ENCODE results near the gene SLC27A4.

Gene SLC27A4

GRCh38 chr9:128392302-128393144 lies 52.2 kb downstream of the SLC27A4 start:
- no peak for DNase-seq (ENCODE audit: insufficient read length, low spot score)
- no peak for FAIRE-seq
- TF ChIP-seq SPI1 (IDR thresholded peaks at IDR 0.05; ENCODE audit: low read depth, low read length) (no peak), PAX5 (IDR thresholded peaks at IDR 0.05; ENCODE audit: insufficient read depth, low read length, severe bottlenecking) (no peak), TAF1 (IDR thresholded peaks at IDR 0.05; ENCODE audit: low read depth, low read length) (no peak), POLR2AphosphoS5 (IDR thresholded peaks at IDR 0.05; ENCODE audit: low read depth, low read length) (no peak), POU2F2 (IDR thresholded peaks at IDR 0.05; ENCODE audit: low read depth, low read length) (no peak), POLR2A (IDR thresholded peaks at IDR 0.05; ENCODE audit: low read depth, low read length) (no peak)

DNA sequence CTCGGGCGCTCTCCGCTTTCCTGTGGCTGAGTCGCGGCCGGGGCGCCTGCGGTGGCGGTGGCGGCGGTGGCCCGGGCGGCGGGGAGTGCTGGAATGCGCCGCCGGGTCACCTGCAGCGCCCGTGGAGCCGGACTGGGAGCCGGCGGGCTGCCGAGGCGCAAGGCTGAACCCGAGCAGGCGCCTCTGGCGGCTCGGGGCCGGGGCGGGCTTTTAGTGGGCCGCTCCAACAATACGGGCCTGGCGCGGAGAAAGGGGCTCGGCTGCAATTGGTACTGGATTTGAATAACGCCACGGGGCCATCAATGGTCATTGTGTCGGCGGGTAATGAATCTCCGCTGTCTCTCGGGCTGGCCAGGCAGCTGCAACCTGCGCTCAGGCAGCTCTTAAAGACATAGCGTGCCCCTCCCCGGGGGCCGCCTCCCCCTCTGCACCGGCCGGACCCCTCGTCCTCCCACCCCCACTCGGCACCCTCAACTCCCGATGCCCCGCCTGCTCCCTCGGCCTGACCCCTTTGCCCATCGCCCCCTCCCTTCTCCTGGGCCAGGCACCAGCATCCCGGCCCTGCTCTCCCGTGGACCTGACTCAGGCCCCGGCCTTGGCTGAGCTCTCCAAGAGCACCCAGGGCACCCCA lies 52.9 kb downstream of the SLC27A4 start:
- DNase-seq (ENCODE audit: insufficient read length, low spot score) (no peak), FAIRE-seq (no peak)
- TF ChIP-seq PAX5 (IDR thresholded peaks at IDR 0.05; ENCODE audit: insufficient read depth, low read length, severe bottlenecking) (no peak), POU2F2 (IDR thresholded peaks at IDR 0.05; ENCODE audit: low read depth, low read length) (no peak), POLR2A (IDR thresholded peaks at IDR 0.05; ENCODE audit: low read depth, low read length) (no peak), SPI1 (IDR thresholded peaks at IDR 0.05; ENCODE audit: low read depth, low read length) (no peak), POLR2AphosphoS5 (IDR thresholded peaks at IDR 0.05; ENCODE audit: low read depth, low read length) (no peak), TAF1 (IDR thresholded peaks at IDR 0.05; ENCODE audit: low read depth, low read length) (no peak)

- DNase-seq (ENCODE audit: insufficient read length, low spot score) (no peak), FAIRE-seq (no peak)
- TF ChIP-seq PAX5 (IDR thresholded peaks at IDR 0.05; ENCODE audit: insufficient read depth, low read length, severe bottlenecking) (no peak), POU2F2 (IDR thresholded peaks at IDR 0.05; ENCODE audit: low read depth, low read length) (no peak), TAF1 (IDR thresholded peaks at IDR 0.05; ENCODE audit: low read depth, low read length) (no peak), POLR2A (IDR thresholded peaks at IDR 0.05; ENCODE audit: low read depth, low read length) (no peak), SPI1 (IDR thresholded peaks at IDR 0.05; ENCODE audit: low read depth, low read length) (no peak), POLR2AphosphoS5 (IDR thresholded peaks at IDR 0.05; ENCODE audit: low read depth, low read length) (no peak; the same call in 1 of the 2 replicates)
Observed at GRCh38 chr9:128393970-128394369, 53.6 kb downstream of the SLC27A4 start.

GRCh38 chr9:128394379-128395168 lies 54.2 kb downstream of the SLC27A4 start:
- no peak for DNase-seq (ENCODE audit: insufficient read length, low spot score)
- FAIRE-seq = no peak
- no peak for TF ChIP-seq PAX5 (IDR thresholded peaks at IDR 0.05; ENCODE audit: insufficient read depth, low read length, severe bottlenecking)

DNA sequence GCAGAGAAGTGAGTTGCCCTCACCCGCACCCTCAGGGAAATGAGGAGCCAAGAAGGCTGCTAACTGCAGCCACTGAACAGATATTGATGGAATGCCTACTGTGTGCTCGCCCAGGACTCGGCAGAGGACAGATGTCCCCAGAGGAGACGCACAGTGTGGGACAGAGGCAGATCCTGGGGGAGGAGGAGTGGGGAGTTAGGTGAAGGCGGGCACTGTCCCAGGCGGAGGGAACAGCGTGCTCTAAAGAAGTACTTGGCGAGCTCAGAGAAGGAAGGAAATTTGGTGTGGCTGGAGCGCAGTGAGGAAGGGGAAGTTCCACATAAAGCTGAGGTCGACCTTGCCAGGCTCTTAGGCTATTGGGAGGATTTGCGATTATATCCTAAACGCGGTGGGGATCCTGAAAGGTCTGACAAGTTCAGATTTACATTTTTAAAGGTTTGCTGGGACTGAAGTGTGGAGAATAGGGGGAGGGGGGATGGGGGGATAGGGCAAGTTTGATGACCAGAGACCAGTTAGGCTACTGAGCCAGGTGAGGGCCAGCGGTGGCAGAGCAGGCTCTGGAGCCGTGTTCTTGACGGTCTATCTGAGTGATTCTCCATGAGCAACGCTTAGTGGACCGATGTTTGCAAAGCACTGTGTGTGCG lies 56.8 kb downstream of the SLC27A4 start:
- no peak for FAIRE-seq
- no peak for TF ChIP-seq POU2F2 (IDR thresholded peaks at IDR 0.05; ENCODE audit: low read depth, low read length)
- no peak for TF ChIP-seq PAX5 (IDR thresholded peaks at IDR 0.05; ENCODE audit: insufficient read depth, low read length, severe bottlenecking)
- no peak for TF ChIP-seq POLR2AphosphoS5 (IDR thresholded peaks at IDR 0.05; ENCODE audit: low read depth, low read length)
- TF ChIP-seq SPI1 (IDR thresholded peaks at IDR 0.05; ENCODE audit: low read depth, low read length) = no peak
- no peak for TF ChIP-seq TAF1 (IDR thresholded peaks at IDR 0.05; ENCODE audit: low read depth, low read length)
- TF ChIP-seq POLR2A (IDR thresholded peaks at IDR 0.05; ENCODE audit: low read depth, low read length) = no peak
- no peak for DNase-seq (ENCODE audit: insufficient read length, low spot score)

GRCh38 chr9:128397831-128398230 lies 57.5 kb downstream of the SLC27A4 start:
- no peak for DNase-seq (ENCODE audit: insufficient read length, low spot score)
- no peak for FAIRE-seq
- TF ChIP-seq SPI1 (IDR thresholded peaks at IDR 0.05; ENCODE audit: low read depth, low read length) = no peak
- TF ChIP-seq TAF1 (IDR thresholded peaks at IDR 0.05; ENCODE audit: low read depth, low read length) = no peak

DNA sequence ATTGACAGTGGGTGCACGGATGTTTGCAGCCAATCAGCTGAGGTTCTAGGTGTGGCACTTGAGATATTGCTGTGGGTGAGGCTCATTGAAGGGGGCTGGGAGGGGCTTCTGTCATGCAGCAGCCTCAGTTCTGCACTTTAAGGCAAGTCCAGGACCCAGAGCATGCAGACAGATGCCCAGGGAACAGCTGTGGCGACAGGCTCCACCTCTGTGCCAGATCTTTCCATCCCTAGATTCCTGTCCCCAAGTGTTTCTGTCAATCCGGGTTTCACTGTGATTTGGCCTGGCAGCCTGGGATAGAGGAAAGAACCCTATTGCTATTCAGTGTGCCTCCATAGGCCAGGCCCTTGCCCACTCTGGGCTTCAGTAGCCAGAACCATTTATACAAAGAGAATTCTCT lies 59.5 kb downstream of the SLC27A4 start:
- FAIRE-seq (no peak), DNase-seq (ENCODE audit: insufficient read length, low spot score) (no peak)
- TF ChIP-seq SPI1 (IDR thresholded peaks at IDR 0.05; ENCODE audit: low read depth, low read length) (no peak), POLR2AphosphoS5 (IDR thresholded peaks at IDR 0.05; ENCODE audit: low read depth, low read length) (no peak), PAX5 (IDR thresholded peaks at IDR 0.05; ENCODE audit: insufficient read depth, low read length, severe bottlenecking) (no peak), POLR2A (IDR thresholded peaks at IDR 0.05; ENCODE audit: low read depth, low read length) (no peak), POU2F2 (IDR thresholded peaks at IDR 0.05; ENCODE audit: low read depth, low read length) (no peak), TAF1 (IDR thresholded peaks at IDR 0.05; ENCODE audit: low read depth, low read length) (no peak)

GRCh38 chr9:128404560-128404959 lies 64.2 kb downstream of the SLC27A4 start:
- no peak for FAIRE-seq
- no peak for DNase-seq (ENCODE audit: insufficient read length, low spot score)
- no peak for TF ChIP-seq POLR2AphosphoS5 (IDR thresholded peaks at IDR 0.05; ENCODE audit: low read depth, low read length)
- no peak for TF ChIP-seq POLR2A (IDR thresholded peaks at IDR 0.05; ENCODE audit: low read depth, low read length)
- TF ChIP-seq SPI1 (IDR thresholded peaks at IDR 0.05; ENCODE audit: low read depth, low read length) = no peak
- TF ChIP-seq POU2F2 (IDR thresholded peaks at IDR 0.05; ENCODE audit: low read depth, low read length) = no peak
- no peak for TF ChIP-seq TAF1 (IDR thresholded peaks at IDR 0.05; ENCODE audit: low read depth, low read length)
- TF ChIP-seq PAX5 (IDR thresholded peaks at IDR 0.05; ENCODE audit: insufficient read depth, low read length, severe bottlenecking) = no peak
